GM21786 (cell line): Measurements from ENCODE around the gene TPRG1.

ENCODE experiments used
- ATAC-seq: cut with Tn5 transposase; IDR thresholded peaks from one replicate; pipeline ENCODE4 v1.9.1; 2021; ENCODE audit not compliant: unreplicated experiment

Gene TPRG1

DNA sequence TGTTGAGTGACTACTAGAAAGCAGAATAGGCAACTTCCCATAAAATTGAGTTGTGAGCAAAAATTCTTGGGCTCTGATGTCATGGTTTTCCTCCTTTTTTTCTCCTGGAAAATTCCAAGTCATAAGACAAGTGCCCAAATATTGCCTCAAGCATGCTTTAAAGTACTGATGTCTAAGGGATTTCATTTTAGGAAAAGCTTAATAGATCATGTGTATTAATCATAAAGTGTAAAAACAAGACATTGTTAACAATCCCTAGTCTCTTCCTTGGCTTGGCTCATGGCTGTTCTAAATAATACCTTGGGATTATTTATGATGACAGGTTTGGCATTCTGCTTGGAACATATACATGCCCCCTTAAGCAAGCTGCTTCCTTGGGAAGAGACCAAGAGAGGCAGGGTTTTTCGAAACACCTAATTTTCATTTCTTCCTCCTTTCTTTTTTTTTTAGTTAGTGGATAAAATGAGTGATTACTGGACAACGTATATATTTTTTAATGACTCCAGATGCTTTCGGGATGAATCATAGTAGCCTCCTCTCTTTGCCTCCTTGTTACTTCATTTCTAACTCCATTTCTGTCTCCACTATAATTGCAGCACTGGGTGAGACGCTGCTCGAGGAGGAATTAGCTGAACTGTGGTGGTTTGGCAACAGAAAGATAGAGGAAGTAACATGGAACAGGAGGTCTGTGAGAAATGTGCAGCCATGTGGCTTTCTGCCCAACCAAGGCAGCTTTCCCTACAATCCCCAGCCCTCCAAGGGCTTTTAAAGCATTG, 104.9 kb downstream of the TPRG1 start:
- ATAC-seq: no peak

DNA sequence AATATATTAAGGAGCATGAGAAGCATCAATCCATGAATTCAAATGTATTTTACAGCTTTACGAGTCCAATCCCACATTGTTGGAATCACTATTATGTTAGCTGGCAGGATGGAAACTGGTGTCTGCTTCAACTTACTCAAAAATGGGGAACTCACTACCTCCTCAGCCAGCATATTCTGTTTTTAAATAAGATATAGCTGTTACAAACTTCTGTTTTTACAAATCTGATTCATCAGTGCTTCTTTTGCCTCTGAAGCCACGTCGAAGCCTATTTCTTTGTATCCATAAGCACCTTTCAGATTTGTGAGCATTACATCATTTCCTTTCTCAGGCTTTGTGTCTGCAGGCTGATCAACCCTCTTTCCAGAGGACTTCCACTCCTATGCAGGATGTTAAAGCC, 105.9 kb downstream of the TPRG1 start:
- no peak for ATAC-seq

DNA sequence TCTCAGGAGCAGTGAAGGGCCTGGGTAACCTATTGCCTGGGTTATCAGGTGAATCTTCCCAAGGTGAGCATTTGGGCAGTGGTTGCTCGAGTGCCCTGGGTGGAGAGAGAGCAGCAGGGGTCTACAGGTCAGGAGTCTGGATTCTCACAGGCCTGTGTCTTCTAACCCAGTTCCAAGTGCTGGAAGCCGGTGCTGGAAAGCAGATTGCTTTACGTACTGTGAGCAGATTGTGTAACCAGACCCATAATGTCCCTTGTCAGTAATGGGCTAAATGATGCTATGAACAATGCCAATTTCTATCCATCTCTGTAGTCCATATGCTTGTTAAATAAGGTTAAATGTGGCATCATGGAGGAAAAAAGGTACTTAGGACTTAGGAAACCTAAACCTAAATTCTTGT, 106.5 kb downstream of the TPRG1 start:
- ATAC-seq: no peak

DNA sequence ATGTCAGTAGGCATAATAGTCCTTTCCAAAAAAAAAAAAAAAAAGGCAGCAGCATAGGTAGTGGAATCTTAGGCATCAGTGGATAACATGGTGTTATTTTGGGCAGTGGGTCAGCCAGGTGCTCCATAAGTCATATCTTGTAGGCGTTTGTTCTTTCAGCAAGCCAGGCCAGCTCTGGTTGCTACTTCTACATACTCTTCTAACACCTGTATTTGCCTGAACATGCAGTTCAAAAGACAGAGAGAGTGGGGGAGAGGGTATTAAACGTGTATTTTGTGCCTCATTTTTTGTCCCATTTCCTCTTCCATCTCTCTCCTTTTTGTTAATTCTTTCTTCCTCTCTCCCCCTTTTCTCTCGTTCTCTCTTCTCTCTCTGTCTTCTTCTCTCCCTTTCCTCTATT, 110.4 kb downstream of the TPRG1 start:
- no peak for ATAC-seq

DNA sequence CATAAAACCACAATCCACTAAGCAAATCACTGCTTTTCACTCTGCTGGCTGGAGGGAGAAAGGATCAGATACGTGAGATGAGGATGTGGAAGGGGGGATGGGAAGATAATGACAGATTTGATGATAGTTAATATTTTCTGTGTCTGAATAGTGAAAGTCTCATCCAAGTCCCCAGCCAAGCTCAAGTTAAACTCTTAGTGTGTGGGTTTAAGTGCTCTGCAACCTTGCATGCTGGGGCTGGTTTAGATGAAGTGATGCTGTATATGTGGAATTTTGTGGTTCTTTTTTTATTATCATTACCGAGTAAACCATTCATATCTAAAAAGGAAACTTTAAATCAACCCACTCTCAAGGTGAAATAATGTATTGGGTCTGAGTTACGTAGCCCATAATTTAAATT, 111.0 kb downstream of the TPRG1 start:
- ATAC-seq: no peak

DNA sequence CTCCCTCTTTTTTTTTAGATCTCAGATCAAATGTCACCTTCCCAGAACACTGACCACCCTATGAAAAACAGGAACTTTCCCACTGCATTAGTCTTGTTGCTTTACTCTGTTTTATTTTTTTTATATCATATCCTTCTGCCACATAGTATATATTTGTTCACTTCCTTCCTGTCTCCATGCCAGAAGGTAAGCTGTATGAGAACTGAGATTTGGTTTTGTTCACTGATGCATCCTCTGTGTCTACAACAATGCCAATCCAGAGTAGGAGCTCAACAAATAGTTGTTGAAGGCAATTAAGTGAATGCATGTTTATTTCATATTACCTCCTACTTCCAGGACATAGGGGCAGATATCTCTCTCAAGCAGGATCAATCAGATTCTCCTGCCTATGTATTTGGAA, 114.4 kb downstream of the TPRG1 start:
- ATAC-seq: peak; percentile 32

DNA sequence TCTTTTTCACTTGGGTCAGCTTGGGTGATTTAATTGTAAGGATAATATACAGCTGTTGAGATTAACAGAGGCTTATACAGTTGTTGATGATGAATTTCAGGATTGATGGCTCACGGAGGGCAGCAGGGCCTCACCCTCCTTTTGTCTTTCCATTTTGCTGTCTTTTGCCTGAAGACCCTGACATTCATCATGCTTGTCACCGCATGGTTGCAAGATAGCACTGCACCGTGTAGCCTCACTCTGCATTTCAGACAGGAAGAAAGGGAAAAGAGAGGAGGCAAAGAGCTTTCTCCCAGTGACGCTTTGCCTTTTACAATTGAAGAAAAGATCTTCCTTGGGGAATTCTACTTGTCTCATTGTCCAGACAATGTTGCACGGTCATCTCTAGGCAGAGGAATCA, 115.1 kb downstream of the TPRG1 start:
- ATAC-seq: no peak

DNA sequence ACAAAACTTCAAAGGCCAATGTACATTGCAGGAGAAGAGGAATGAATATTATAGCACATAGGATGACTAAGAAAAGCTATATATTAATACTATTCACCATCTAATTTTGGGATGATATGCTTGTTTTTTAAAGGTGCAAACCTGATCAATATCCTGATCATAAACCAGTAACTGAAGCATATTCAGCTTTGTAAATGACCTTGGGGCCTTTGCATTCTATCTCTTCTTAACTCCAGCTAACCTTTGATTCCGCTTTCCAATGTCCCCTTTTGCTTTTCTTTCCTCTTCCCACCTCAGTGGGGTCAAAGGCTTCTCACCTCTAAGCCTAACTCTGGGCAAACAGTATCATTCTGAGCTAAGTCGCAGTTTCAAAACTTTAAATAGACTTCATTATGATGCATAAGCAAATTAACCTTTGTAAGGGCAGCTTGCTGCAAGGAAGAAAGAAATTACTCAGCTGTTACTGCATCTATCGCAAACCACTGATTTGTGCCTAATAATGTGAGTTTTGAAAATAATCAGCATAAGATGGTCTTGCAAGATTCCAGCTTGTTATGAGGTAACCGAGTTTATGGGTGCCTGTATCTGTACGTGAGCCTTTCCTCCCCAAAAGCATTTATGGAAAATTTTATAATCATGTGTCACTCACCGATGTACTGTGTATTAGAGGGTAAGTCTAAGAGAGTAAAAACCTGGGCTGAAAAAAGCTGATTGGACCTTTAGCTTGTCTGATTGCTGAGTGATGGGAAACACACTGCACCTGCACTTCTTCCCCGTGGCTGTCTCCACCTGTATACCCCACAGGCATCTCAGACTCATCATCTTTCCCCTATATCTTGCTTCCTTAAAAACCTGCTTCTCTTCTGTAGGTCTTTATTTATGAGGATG, 116.8 kb downstream of the TPRG1 start:
- peak; percentile 93 for ATAC-seq

DNA sequence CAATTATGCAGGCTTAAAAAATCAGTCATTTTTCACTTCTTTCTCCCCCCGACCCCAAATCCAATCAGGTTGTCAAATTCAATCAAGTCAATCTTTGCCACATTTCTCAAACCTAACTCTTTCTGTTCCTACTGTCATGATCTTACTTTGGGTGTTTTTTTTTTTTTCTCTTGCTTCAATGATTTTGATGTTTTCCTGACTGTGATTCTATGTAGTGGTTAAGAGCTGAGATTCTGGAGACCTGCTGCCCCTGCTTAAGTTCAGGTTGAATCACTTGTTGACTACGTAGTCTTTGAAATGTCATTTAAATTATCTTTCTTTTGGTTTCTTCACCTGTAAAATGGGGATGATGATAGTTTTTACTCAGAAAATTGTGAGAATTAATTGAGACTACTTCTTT, 117.5 kb downstream of the TPRG1 start:
- no peak for ATAC-seq

DNA sequence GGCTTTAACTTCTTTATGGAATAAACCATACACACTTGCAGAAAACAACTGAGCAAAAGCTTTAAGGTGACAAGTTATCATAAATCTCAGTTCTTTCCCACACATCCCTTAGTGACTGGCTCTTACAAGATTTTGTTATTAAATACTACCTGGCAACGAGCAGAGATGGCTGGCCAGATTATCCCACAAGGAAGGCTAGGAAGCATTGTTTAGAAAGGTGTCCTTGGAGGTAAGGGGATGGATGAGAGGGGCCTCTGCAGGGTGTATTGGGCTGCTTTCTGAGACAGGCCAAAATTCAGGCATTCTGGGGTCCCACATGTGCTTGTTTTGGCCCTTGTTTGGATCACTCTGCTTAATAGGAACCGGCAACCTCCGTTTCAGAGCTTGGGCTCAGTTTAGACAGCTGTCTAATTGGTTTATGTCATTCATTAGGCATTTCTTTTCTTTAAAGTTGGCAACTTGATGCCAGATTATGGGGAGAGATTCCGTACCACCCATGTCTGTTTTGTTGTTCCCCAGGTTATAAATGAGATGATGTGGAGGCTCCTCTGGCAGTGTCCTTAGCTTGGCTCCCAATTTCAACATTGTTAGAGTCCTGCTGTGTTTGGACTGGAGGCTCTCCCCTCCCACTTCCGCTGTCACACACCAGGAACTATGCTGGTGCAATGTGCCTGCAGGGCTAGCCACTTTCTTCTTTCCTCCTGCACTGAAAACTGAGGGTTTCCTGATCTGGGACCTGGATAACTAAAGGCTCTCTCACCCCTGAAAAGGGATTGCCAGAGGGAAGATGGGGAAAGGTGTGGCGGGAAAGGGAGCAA, 121.1 kb downstream of the TPRG1 start:
- no peak for ATAC-seq

DNA sequence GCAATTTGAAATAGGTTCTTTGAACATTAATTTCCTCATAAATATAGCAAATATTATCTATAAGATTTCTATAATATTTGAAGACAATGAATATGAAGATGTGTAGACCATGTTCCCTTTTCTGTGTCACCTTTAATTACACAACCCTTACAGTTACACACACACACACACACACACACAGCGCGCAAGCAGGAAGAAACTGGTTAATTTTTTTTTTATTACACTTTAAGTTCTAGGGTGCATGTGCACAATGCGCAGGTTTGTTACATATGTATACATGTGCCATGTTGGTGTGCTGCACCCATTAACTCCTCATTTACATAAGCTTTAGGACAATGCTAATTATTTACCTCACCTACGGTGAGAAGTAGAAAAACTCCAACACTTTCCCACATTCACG, 122.9 kb downstream of the TPRG1 start:
- no peak for ATAC-seq

DNA sequence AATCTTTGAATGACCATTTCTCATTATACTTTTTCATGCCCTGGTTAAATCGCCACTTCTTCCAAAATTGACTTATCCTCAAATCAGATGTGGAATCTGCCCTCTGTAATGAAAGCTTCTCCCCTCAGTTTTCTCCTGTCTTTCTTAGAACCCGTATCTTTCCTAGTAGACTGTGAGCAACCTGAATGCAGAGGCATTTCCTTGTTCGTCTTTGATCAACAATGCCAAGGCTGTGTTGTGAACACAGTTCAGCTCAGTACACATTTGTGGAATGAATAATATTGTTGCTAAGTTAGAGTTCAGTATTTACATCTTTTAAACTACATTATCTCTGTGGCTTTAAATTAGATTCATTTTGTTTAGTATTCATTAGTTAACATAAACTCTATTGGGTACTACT, 123.3 kb downstream of the TPRG1 start:
- no peak for ATAC-seq

DNA sequence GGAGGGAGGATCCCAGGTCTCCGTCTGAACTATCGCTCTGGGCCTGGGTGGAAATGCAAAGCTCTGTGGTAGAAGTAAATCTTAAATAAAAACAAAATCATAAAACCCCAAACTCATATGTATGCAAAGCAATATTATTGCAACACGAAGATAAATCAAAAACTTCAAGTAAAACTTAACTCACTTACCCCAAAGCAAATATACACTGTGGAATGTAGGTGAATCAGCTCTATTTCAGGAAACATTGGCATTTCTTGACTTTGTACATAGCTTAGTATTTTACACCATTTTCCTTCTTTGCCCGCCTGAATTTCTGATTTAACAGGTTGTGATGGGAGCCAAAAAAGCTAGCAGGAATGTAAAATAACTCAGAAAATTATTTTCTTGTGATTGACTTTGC, 126.2 kb downstream of the TPRG1 start:
- ATAC-seq: no peak

DNA sequence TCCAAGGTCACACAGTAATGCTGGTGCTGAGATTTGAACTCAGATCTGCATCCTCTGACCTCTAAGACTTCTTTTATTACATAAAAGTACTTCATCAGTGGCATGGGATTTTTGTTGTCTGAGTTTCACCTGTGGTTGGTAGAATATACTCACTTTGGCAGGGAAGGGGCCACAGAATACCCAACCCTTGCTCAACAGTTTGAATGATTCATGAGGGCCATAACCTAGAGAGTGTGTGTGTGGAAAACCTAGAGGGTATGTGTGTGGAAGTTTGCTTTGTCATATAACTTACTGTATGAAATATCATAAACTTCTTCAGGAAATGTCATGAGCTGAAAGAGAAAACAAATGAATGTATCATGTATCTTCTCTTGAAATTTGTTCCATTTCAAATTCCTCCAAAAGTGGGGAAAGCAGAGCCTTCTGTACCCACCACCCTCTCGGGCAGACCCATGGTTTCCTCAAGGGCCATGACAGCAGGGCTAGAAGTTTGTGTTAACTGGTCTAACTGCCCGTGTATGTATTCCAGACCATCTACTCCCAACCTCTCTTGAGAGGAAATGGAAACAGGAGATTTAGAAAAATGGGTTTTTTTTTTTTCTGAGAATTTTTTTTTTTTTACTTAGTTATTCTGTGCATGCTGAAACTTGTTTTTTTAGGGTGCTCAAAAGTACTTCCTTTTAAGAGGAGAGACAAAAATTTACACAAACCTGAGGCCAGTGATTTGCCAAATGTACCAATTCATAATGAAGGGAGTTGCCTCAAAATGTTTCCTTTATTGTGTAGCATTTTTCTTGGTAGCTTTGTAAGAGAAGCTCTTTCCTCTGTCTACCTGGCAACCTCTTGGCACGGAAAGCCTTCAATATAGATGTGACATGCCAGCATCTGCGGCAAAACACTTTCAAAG, 127.0 kb downstream of the TPRG1 start:
- ATAC-seq: no peak

DNA sequence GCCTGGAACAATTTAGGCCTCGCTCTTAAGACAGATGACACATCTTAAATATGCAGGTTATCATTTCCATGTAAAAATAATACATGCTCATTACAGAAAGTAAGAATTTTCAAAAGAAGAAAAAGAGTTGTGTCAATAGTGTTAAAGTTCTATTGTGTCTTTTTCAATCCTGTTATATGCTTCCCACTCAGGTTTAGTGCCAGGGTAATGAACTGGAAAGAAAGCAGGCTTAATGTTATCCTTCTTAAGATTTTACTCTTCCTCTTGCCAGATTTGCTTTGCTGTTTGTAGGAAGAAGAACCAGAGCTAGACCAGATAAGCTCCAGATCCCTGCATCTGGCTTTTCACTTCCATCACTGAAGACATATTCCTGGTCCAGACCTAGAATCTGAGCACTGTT, 128.6 kb downstream of the TPRG1 start:
- no peak for ATAC-seq

DNA sequence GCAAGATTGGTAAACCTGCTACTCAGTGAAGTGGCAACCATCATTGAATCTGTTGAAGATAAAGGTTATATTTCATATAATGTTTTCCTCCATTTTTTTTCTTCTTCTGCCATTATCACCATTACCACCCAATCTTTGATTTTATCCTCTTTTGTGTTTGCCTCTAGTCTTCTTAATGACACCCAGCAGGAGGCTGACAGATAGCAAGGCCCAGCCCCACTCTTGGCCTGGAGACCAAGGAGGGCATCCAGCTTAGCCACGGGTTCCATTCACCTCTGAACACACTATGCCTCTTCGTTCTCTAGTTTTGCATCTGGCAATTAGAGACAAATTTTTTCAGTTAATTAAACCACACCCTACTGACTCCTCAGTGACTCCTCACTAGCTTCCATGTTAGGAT, 129.7 kb downstream of the TPRG1 start:
- no peak for ATAC-seq

DNA sequence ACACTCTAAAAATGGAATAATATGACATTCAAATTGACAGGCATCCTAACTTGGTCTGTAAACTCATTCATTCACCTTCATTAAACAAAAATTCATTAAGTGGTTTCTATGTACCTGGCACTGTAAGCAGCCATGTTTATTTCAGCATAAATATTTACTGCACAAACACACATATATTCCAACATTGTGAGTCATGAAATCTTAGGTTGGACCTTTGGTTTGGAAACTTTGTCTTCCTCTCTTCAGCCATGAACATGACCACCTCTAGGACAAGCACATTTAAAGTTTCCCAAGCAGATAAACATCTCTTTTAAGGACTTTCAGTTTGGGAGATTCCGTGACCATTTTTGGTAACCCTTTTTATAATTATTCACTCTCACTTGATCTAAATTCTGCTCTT, 131.8 kb downstream of the TPRG1 start:
- ATAC-seq: no peak

DNA sequence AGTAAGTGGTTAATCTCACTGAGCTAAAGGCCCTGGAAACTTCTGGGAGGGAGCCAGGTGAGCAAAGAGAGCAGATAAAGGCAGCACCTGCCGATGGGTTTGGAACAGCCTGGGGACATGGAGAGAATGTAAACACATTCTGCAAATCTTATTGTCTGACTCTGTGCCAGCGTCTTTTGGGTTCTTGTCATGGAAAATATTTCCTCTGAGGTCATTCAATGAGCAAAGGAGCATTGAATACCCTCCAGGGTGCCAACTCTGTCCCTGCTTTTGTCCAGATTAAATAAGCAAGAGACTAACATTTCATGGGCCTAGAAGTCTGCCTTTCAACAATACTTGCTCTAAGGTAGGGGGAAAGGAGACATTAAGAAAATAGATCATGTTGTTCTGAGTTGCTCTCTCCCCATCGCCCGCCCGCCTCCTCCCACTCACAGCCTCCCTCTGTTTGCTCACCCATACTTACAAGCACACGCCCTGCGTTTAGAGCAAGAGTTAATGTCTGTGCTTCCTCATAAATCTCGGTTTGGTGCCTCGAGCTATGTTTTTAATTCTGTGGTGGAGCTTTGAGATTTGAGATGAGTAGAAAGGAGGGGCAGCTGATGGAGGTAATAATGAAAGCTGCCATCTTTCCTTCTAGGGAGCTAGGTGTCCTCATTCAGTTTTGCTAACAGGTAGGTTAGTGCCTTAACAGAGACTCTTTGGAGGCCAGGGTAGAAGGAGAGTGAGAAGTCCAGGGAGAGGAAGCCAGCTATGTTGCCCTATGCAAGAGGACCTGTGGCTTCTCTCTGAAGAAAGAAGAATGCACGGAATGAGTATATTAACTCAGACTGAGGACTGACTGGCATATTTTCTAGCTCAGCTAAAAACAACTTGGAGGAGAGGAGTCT, 132.9 kb downstream of the TPRG1 start:
- ATAC-seq: no peak

DNA sequence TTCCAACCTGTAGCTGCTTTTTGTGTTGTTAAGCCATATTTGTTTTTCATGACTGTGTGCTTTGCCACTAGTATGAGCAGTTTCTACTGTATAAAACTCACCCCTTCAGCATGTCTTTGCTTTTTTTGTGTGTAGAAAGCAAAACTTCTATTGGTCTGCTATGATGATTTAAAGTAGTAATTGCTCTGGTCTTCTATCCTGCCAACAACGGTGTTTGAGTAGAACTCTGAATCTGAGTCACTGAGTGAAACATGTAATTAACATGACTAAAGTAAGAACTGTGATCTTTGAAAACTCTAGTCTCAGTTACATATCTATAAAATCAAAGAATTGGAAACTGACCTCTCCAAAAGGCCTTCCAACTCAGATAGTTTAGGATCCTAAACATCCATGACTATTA, 133.6 kb downstream of the TPRG1 start:
- peak; percentile 57 for ATAC-seq

DNA sequence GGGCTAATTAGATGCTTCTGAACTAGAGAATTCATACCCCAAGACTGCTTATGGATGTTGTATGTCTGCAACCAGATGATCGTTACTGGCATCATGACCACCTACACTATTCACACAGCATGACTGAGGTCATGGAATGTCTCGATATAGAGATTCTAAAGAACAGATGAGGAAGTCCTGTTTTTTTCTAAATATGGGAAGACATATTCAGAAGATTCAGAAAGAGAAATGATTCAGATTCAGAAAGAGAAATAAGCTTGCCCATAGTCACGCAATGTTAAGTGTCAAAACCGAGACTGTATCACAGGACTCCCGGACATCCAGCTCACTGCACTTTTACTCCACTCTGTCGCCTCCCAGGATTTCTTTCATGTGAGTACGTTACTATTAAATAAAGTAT, 136.2 kb downstream of the TPRG1 start:
- peak; percentile 48 for ATAC-seq
